SH-SY5Y (cell line): ENCODE measurements around the gene RNF5.

Experiments used
- GATA2 ChIP-seq: IDR thresholded peaks from 2 replicates; pipeline ENCODE4 v1.6.1; 2011; ENCODE audit warnings: mild to moderate bottlenecking, low read depth, low read length
- GATA3 ChIP-seq: IDR thresholded peaks from 2 replicates; pipeline ENCODE4 v1.6.1; 2011; ENCODE audit warnings: low read depth, mild to moderate bottlenecking, low read length, moderate library complexity

DNA sequence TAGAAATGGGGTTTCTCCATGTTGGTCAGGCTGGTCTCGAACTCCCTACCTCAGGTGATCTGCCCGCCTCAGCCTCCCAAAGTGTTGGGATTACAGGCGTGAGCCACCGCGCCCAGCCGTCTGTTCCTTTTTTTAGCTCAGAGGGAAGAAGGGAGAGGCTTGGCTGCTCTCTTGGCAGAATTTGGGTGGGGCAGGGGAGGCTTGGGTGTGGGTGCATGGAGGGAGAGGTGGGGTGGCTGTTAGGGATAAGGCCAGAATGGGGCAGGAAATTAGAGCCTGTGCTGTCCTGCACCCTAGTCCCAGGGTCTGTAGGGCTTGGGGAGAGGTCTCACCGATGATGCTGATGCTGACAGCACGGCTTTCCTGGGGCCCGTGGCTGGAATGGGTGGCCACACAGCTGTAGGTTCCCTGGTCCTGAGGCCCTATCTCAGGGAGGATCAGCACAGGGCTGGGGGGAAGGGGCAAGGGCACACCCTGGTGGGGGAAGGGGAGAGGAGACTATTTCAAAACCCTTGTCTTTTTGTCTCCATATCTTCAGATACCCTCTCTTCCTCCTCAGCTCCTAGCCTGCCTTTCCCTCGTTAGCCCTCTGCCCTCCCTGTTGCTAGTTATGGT is 3.8 kb downstream of the RNF5 start:
- TF ChIP-seq GATA3, result no peak
- no peak for TF ChIP-seq GATA2
